Activated CD4-positive, alpha-beta T cell treated with anti-CD3 and anti-CD28 coated beads for 36 hours (primary cell): ENCODE results near the gene CARMIL1. TPM values are rescaled to one million over a fixed set of nuclear protein-coding genes. Genes with fewer than 3 reads are reported as not detected.

ENCODE experiments used
- ATAC-seq: fragments of 200-7000 bp; cut with Tn5 transposase; one replicate; pipeline ENCODE4 v1.10.0; 2021; ENCODE audit warnings: mild to moderate bottlenecking, moderate library complexity
- CTCF ChIA-PET: fragments of 350-600 bp; sonication (Branson Sonifier 250); formaldehyde crosslinking; loops from one replicate; lab custom pipeline; 2021; ENCODE audit warnings: antibody characterized with exemption; lab: Charles Lee
- POLR2A ChIA-PET: fragments of 350-600 bp; sonication (Branson Sonifier 250); formaldehyde crosslinking; loops from one replicate; lab custom pipeline; 2021; ENCODE audit warnings: antibody characterized with exemption, inconsistent platforms; lab: Charles Lee
- DNase-seq: peaks from one replicate; pipeline ENCODE4 v3.0.0-alpha.2; 2020
- H3K27ac Mint-ChIP-seq: one replicate; pipeline ENCODE4 v1.8.0; 2021; ENCODE audit warnings: mixed read lengths
- H3K27me3 Mint-ChIP-seq: one replicate; pipeline ENCODE4 v1.8.0; 2021; ENCODE audit warnings: mixed read lengths
- H3K36me3 Mint-ChIP-seq: one replicate; pipeline ENCODE4 v1.8.0; 2021; ENCODE audit warnings: low read depth, mixed read lengths
- H3K4me1 Mint-ChIP-seq: one replicate; pipeline ENCODE4 v1.8.0; 2021; ENCODE audit warnings: mixed read lengths
- H3K4me3 Mint-ChIP-seq: one replicate; pipeline ENCODE4 v1.8.0; 2021; ENCODE audit warnings: mild to moderate bottlenecking, moderate library complexity, mixed read lengths
- H3K9me3 Mint-ChIP-seq: one replicate; pipeline ENCODE4 v1.8.0; 2021; ENCODE audit warnings: low read depth, mixed read lengths
- intact Hi-C, 2 experiments: fragments of 100-400 bp; cut with DNase I in 1 of 2; cut with micrococcal nuclease in 1 of 2; formaldehyde crosslinking; loops; one replicate each; pipeline versions ENCODE4 v1.14.2 to v1.15.1; 2022 to 2024; cut with DNase I, micrococcal nuclease
- total RNA-seq, 2 experiments: library from RNA; stranded (reverse); gene quantifications; one replicate each; pipeline ENCODE4 v1.2.3, GENCODE V29; 2021

CARMIL1 gene
- 1 to 10 TPM; 4.5 to 4.9 TPM for total RNA-seq

DNA sequence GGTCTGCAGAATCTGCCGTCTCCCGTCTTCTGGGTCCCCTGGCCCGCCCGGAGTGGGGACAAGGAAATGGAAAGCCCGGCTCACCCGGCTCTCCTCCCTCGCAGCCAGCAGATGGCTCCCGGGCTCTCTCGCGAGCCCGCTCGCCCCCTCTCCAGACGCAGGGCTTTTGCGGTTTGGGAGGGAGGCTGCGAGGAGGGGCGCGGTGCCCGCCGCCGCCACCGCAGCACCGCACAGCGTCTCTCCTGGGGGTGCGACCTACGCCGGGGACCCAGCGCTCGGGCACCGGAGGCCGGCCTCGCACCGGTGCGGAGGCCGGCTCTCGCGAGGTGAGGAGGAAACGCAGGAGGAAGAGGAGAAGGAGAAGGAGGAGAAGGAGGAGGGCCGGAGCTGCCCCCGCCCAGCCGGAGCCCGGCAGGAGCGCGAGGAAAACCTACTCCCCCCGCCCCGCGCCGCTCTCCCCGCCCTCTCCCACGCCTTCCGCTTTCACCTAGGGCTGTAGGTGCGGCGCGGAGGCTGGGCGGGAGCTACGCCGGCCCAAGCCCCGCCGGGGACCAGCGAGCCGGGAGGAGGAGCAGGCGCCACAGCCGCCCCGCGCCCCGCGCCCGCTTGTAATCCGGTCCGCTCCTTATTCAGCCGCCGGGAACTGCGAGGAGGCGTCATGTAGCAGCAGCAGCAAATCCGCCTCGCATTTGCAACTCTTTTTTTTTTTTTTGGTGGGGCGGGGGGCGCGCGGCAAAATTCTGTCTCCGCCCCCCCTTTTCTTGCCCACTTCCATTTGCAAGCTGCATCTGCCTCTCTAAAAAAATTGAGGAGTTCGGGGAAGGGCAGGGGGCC, at the start of gene CARMIL1:
Gene CARMIL1, plus strand, starts transcription at position 461 of the 834 bp plus-strand sequence. CDS start 422 bp downstream, outside the sequence.
- Mint-ChIP-seq H3K36me3 (no peaks in the 10 kb centered on the region), H3K9me3 (no peaks in the 10 kb centered on the region), H3K27me3 (peaks cover 5% of the 10 kb centered on the region), H3K4me3 (peak within 1 kb of the TSS; percentile 82), H3K27ac (peak within 1 kb of the TSS; percentile 79), H3K4me1 (peaks cover 38% of the 10 kb centered on the region)
- CTCF ChIA-PET: interaction anchor here (0.6 to 5.4 kb wide), 28 partner anchors 8 to 594 kb away, joined by 3 to 43 read pairs (median 4); no protein-coding TSS in a partner anchor
- ATAC-seq: peak; percentile 75
- intact Hi-C loops: loop anchor here (1.0 to 10.0 kb wide), 5 partner anchors 88 to 716 kb away; no protein-coding TSS in a partner anchor
- DNase-seq: peak; percentile 82
- POLR2A ChIA-PET: interaction anchor here (0.6 to 1.9 kb wide), 5 partner anchors 28 to 1023 kb away, joined by 3 to 6 read pairs (median 5); a partner anchor contains a TSS

DNA sequence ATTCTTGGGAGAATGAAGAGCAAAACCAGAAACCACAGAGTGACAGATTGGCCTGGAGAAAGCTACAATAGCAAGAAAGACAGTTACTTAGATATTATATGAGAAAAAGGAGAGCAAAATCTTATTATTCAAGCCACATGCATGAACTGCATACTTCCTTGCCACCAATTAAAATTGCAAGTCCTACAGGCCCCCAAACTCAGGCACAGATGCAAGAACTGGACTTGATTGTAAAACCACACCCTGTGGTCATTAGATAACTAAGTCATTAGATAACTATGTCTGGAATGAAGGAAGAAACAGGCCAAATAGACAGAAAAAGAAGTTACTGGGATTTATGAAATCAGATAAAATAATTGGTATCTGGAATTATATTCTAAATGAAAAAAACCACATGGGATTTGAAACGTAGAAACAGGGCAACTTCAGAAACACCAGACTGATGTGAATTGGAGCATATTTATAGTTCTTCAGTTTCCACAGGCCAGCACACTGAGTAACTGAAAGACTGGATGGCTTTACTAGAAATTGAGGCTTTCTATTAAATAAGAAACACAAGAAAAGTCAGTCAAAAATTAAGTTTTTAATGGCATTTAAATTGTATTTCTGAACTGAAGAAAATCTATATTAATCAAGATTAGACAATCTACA, 49.4 kb upstream of the CARMIL1 start:
- CTCF ChIA-PET: no interaction called here
- ATAC-seq (no peak), DNase-seq (no peak)
- Mint-ChIP-seq H3K9me3 (no peaks in the 10 kb centered on the region), H3K27me3 (peaks cover 2% of the 10 kb centered on the region), H3K4me1 (no peaks in the 10 kb centered on the region), H3K4me3 (no peak overlapping the region), H3K36me3 (no peaks in the 10 kb centered on the region), H3K27ac (no peak overlapping the region)
- intact Hi-C loops: no loop called here
- POLR2A ChIA-PET: no interaction called here

DNA sequence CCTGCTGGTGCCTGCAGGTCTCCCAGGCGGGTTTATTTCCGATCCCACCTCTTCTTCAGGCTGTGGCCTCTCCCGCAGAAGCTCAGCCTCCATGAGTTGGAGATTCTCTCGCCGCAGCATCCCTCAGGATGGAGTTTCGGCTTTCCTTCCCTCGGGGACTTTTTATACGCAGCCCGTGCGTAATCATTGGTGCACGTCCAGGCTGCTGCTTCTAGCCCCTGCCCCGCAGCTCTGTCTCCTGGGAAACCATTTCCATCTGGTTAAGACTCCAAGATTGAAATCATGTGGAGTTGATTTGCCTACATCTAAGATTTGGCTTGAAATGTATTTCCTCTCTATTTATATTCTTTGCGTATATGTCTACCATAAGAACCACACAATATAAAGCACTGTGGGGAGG, 46.7 kb upstream of the CARMIL1 start:
- intact Hi-C loops: no loop called here
- POLR2A ChIA-PET: no interaction called here
- CTCF ChIA-PET: interaction anchor here (0.9 to 2.0 kb wide), 3 partner anchors 9 to 257 kb away, joined by 3 to 7 read pairs (median 3); no protein-coding TSS in a partner anchor
- ATAC-seq (no peak), DNase-seq (no peak)
- Mint-ChIP-seq H3K4me1 (peaks cover 4% of the 10 kb centered on the region), H3K4me3 (no peak overlapping the region), H3K9me3 (no peaks in the 10 kb centered on the region), H3K36me3 (no peaks in the 10 kb centered on the region), H3K27me3 (no peaks in the 10 kb centered on the region), H3K27ac (no peak overlapping the region)

DNA sequence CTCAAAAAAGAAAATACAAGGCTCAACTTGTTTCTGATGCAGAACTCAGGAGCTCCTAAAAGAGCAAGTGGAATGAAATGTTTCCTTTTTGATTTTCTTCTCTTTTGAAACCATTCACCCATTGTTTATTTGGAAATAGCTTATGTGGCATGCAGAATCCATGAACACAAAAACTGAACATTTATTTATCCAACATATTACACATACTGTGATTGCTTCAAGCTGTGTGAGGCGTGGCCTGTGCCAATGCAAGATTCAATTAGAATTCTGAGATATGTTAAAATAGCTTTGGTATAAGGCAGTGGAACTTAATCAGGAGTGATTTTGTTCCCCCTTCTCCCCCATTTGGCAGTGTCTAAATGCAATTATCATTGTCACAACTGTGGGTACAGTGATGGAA, 45.9 kb upstream of the CARMIL1 start:
- POLR2A ChIA-PET: no interaction called here
- DNase-seq: no peak
- Mint-ChIP-seq H3K4me1 (peaks cover 7% of the 10 kb centered on the region), H3K4me3 (no peak overlapping the region), H3K9me3 (no peaks in the 10 kb centered on the region), H3K27me3 (no peaks in the 10 kb centered on the region), H3K27ac (no peak overlapping the region), H3K36me3 (no peaks in the 10 kb centered on the region)
- ATAC-seq: no peak
- intact Hi-C loops: no loop called here
- CTCF ChIA-PET: interaction anchor here (1.2 to 2.0 kb wide), 2 partner anchors 9 to 32 kb away, joined by 3 to 7 read pairs; no protein-coding TSS in a partner anchor

DNA sequence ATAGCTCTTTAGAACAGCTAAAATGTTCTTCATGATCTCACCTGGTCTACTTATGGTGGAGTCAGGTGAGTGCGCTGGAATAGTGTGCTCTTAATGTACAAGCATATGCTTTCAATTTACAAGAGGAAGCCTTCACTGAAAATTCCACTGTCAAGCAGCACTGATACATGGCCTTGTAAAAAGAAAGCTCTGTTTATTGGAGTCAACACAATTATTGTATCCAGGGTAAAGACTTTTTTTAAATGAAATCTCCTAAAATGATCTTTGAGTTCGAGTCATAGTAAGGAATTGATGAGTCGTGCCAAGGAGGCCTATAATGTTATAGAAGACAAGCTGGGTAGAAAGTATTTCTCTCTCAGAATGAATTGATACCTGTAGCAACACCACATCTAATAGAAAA, 41.6 kb upstream of the CARMIL1 start:
- peak; percentile 77 for ATAC-seq
- CTCF ChIA-PET: interaction anchor here (1.2 to 1.4 kb wide), 4 partner anchors 14 to 364 kb away, joined by 3 to 5 read pairs (median 4); no protein-coding TSS in a partner anchor
- no peak overlapping the region for H3K4me3 Mint-ChIP-seq
- H3K9me3 Mint-ChIP-seq: no peaks in the 10 kb centered on the region
- peaks cover 7% of the 10 kb centered on the region for H3K4me1 Mint-ChIP-seq
- intact Hi-C loops: no loop called here
- no peak for DNase-seq
- no peaks in the 10 kb centered on the region for H3K27me3 Mint-ChIP-seq
- no peaks in the 10 kb centered on the region for H3K36me3 Mint-ChIP-seq
- H3K27ac Mint-ChIP-seq: no peak overlapping the region
- POLR2A ChIA-PET: interaction anchor here (0.5 to 0.6 kb wide), 2 partner anchors 13 to 518 kb away, joined by 4 to 7 read pairs; partner anchors contain the start of gene C6orf62

DNA sequence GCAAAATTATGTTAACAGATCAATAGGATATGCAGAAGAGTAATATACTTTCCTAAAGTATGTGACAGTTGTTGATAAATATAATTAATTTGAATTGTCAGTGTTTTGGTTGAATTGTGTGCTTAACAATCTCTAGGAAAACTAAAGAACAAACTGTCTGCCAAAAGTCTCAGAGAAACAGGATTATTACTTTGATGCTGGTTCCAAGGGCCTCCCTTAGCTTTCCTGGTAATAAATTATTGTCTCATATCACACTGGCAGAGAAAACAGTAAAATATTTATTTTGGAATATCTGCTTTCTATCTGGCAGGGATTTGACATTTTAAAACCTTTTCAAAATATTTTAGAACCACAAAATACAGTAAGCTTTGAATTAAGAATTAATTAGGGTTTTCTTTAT, 40.1 kb upstream of the CARMIL1 start:
- no peak for ATAC-seq
- Mint-ChIP-seq H3K4me3 (no peak overlapping the region), H3K36me3 (no peaks in the 10 kb centered on the region), H3K4me1 (peaks cover 7% of the 10 kb centered on the region), H3K9me3 (no peaks in the 10 kb centered on the region), H3K27me3 (no peaks in the 10 kb centered on the region), H3K27ac (no peak overlapping the region)
- DNase-seq: no peak
- intact Hi-C loops: no loop called here
- CTCF ChIA-PET: interaction anchor here (0.8 to 1.5 kb wide), 4 partner anchors 19 to 424 kb away, joined by 3 to 5 read pairs (median 4); no protein-coding TSS in a partner anchor
- POLR2A ChIA-PET: no interaction called here

DNA sequence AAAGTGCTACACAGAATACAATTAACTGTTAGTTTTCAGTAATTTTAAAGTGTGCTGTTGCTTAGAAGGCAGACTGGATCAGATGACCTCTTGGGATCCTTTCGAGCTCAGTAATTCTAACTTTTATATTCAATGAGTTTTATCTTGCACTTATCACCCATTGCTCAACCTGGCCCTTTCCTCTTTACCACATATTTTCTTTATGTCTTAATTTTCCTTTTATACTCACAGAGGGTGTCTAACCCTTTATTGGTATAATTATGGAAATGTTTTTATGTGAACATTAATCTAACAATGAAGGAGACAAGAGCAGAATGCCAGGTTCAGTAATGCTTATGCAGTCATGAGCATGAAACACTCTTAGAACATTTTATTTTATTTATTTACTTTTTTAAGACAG, 39.7 kb upstream of the CARMIL1 start:
- Mint-ChIP-seq H3K9me3 (no peaks in the 10 kb centered on the region), H3K4me3 (no peak overlapping the region), H3K27ac (no peak overlapping the region), H3K36me3 (no peaks in the 10 kb centered on the region), H3K4me1 (peaks cover 7% of the 10 kb centered on the region), H3K27me3 (peaks cover 2% of the 10 kb centered on the region)
- POLR2A ChIA-PET: no interaction called here
- ATAC-seq: no peak
- no peak for DNase-seq
- intact Hi-C loops: no loop called here
- CTCF ChIA-PET: interaction anchor here (0.8 to 1.5 kb wide), 3 partner anchors 26 to 424 kb away, joined by 3 to 5 read pairs (median 4); no protein-coding TSS in a partner anchor

DNA sequence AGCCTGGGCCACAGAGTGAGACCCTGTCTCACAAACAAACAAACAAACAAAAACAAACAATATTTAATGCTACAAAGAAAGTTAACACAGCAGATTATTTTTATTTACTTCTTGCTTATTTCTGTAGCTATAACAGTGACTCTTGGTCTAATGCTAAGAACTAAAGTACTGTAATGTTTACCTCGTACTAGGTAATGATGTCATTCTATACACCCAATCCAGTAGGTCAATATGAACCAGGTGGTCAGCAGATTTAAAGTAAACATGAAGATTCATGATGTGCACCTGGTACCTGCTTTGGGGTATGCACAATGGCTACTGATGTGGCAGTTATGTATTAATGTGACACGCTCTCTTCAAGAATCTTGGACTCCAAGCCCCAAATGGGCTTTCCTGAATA, 36.6 kb upstream of the CARMIL1 start:
- H3K36me3 Mint-ChIP-seq: no peaks in the 10 kb centered on the region
- peaks cover 4% of the 10 kb centered on the region for H3K27me3 Mint-ChIP-seq
- no peak overlapping the region for H3K4me3 Mint-ChIP-seq
- no peaks in the 10 kb centered on the region for H3K9me3 Mint-ChIP-seq
- H3K4me1 Mint-ChIP-seq: peaks cover 7% of the 10 kb centered on the region
- intact Hi-C loops: no loop called here
- CTCF ChIA-PET: interaction anchor here (1.7 kb wide), 1 partner anchor 19 kb away, joined by 8 read pairs; no protein-coding TSS in a partner anchor
- DNase-seq (no peak), ATAC-seq (no peak)
- POLR2A ChIA-PET: no interaction called here
- no peak overlapping the region for H3K27ac Mint-ChIP-seq

DNA sequence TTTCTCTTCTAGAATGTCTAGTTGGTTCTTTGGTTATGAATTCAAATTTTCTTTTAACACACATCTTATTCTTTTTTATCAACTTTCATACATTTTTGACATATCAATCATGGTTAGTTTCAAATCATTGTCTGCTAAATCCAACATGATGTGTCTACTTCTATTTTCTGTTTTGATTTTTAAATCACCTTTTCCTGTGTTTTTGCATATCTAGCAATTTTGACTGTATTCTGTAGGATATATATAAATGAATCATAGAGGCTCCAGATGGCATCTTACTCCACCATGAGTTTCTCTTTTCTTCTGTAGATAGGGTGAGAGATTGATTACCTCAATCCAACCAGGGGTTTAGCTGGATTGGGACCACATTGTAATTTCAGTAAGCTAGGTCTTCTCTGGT, 34.3 kb upstream of the CARMIL1 start:
- H3K9me3 Mint-ChIP-seq: no peaks in the 10 kb centered on the region
- no peak for ATAC-seq

DNA sequence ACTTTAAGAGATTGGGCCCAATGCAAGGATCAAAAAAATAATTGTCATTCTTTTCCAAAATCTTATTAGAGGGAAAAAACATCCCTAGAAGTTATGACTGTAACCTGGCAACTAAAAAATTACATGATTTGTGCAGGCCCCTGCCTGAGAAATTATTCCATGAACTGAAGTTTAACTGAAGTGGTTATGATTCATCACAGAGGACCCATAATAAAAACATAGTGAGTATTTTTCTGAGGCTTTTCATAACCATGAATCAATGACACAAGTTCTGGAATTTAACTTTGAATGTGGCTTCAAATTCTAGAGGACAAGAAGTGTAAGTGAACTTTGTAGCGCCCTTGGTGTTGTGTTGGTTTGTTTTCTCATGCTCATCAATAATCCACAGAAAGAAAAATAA, 31.1 kb upstream of the CARMIL1 start:
- CTCF ChIA-PET: no interaction called here
- no peak for ATAC-seq
- POLR2A ChIA-PET: no interaction called here

More for the DNA sequence above, 34.3 kb upstream of the CARMIL1 start:
- Mint-ChIP-seq H3K4me1 (peaks cover 9% of the 10 kb centered on the region), H3K4me3 (no peak overlapping the region), H3K36me3 (no peaks in the 10 kb centered on the region), H3K27me3 (peaks cover 4% of the 10 kb centered on the region), H3K27ac (no peak overlapping the region)
- ChIA-PET POLR2A (no interaction called here), CTCF (interaction anchor here (1.0 to 3.1 kb wide), 3 partner anchors 21 to 348 kb away, joined by 3 to 14 read pairs (median 5); no protein-coding TSS in a partner anchor)
- no peak for DNase-seq
- intact Hi-C loops: no loop called here

DNA sequence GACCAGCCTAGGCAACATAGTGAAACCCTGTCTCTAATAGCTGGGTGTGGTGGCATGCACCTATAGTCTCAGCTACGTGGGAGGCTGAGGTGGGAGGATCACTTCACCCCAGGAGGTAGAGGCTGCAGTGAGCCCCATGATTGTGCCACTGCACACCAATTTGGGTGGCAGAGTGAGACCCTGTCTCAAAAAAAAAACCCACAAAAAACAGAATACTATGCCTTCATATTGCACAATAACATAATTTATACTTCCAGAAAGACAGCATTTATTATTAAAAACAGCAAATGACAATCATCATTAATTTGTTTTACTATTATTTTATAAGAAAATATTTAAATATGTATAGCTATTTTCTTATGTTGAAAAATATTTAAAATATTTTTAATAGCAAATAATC, 30.0 kb upstream of the CARMIL1 start:
- CTCF ChIA-PET: interaction anchor here (0.8 to 3.3 kb wide), 5 partner anchors 14 to 241 kb away, joined by 3 to 16 read pairs (median 6); partner anchors contain the start of gene CARMIL1
- peaks cover 16% of the 10 kb centered on the region for H3K27me3 Mint-ChIP-seq
- no peak for DNase-seq
- POLR2A ChIA-PET: no interaction called here
- intact Hi-C loops: no loop called here
- peaks cover 22% of the 10 kb centered on the region for H3K4me1 Mint-ChIP-seq
- no peak for ATAC-seq
- no peak overlapping the region for H3K27ac Mint-ChIP-seq
- no peaks in the 10 kb centered on the region for H3K36me3 Mint-ChIP-seq
- no peak overlapping the region for H3K4me3 Mint-ChIP-seq
- H3K9me3 Mint-ChIP-seq: no peaks in the 10 kb centered on the region

More for the DNA sequence above, 31.1 kb upstream of the CARMIL1 start:
- Mint-ChIP-seq H3K36me3 (no peaks in the 10 kb centered on the region), H3K27ac (no peak overlapping the region), H3K9me3 (no peaks in the 10 kb centered on the region), H3K4me3 (no peak overlapping the region), H3K4me1 (peaks cover 22% of the 10 kb centered on the region), H3K27me3 (peaks cover 13% of the 10 kb centered on the region)
- DNase-seq: no peak
- intact Hi-C loops: no loop called here
